A549 (cell line): ENCODE measurements around the gene LGR4.
A peak's percentile ranks its signal among the peaks of the same experiment; 100 is the strongest.

Source experiments
- ESRRA ChIP-seq: fragments of 150-350 bp; IDR thresholded peaks from 2 replicates; pipeline ENCODE4 v1.6.1; 2014; ENCODE audit warnings: mild to moderate bottlenecking, low read length, borderline replicate concordance
- JUNB ChIP-seq: fragments of >200 bp; sonication (Bioruptor Twin); formaldehyde crosslinking; IDR thresholded peaks from 2 replicates; pipeline ENCODE4 v1.6.1; 2016
- NFE2L2 ChIP-seq: fragments of 150-350 bp; conservative IDR thresholded peaks from 2 replicates; pipeline ENCODE4 v1.6.1; 2014; ENCODE audit warnings: low read length
- RAD21 ChIP-seq, 2 experiments: fragments of >200 bp in 1 of 2; sonication (Bioruptor Twin) in 1 of 2; formaldehyde crosslinking in 1 of 2; IDR thresholded peaks in 1 of 2; conservative IDR thresholded peaks in 1 of 2; 2 replicates in 1 of 2; 3 replicates in 1 of 2; pipeline ENCODE4 v1.6.1; 2012 to 2018; ENCODE audit warnings: inconsistent platforms in 1 of 2
- RFX5 ChIP-seq: fragments of 450-650 bp; IDR thresholded peaks from 2 replicates; pipeline ENCODE4 v1.7.1; 2014; ENCODE audit warnings: antibody characterized with exemption, mild to moderate bottlenecking, moderate library complexity
- TF ChIP-seq, protein P1 (sequence below): fragments of >200 bp; sonication (Bioruptor Twin); formaldehyde crosslinking; IDR thresholded peaks from 3 replicates; pipeline ENCODE4 v1.5.1; 2016

DNA sequence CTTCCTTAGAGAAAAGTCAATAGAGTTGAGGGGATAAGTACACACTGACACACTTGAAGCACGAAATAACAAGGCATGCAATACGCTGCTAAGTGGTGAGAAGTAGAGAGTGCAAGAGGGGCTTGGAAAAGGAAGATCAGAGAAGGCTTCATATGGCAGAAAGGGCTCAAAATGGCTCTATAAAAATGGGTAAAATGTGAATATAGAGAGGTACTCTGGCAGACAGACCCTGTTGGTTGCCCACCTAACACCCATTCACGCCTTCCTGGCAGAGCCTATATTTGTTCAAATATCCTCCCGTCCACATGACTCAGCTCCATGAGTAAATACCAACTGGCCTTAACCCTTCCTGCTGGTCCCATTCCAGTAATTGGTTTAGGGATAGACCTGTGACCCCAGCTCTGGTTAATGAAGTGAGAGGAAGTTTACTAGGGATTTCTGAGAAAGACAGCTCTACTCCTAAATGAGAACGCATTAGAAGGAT lies 70.7 kb downstream of the LGR4 start:
- TF ChIP-seq RAD21 (conservative IDR thresholded peaks at IDR 0.05 in 1 of 2, IDR thresholded peaks at IDR 0.05 in 1 of 2) (peak in 1 of 2 experiments; percentile 10; a peak in 2 of 5 replicates), NFE2L2 (0 out of 2 replicates have a peak, but pooled peaks have one; percentile 8), JUNB (peak; percentile 73), RFX5 (no peak), ESRRA (no peak; the same call in 1 of the 2 replicates)
- TF ChIP-seq, protein P1, sequence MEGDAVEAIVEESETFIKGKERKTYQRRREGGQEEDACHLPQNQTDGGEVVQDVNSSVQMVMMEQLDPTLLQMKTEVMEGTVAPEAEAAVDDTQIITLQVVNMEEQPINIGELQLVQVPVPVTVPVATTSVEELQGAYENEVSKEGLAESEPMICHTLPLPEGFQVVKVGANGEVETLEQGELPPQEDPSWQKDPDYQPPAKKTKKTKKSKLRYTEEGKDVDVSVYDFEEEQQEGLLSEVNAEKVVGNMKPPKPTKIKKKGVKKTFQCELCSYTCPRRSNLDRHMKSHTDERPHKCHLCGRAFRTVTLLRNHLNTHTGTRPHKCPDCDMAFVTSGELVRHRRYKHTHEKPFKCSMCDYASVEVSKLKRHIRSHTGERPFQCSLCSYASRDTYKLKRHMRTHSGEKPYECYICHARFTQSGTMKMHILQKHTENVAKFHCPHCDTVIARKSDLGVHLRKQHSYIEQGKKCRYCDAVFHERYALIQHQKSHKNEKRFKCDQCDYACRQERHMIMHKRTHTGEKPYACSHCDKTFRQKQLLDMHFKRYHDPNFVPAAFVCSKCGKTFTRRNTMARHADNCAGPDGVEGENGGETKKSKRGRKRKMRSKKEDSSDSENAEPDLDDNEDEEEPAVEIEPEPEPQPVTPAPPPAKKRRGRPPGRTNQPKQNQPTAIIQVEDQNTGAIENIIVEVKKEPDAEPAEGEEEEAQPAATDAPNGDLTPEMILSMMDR: no peak
